Measurements from ENCODE around the gene MOB3A. TPM values are rescaled to one million over a fixed set of nuclear protein-coding genes. Genes with fewer than 3 reads are reported as not detected.

The MOB3A gene
- total and polyA plus RNA-seq, 2 of the 13 experiments (the other 11 are each of a cell fraction or from before 2014, with no cell fraction given): 3.5 to 17.8 TPM

- TF ChIP-seq ZNF704 (CRISPR knock-in tag; IDR thresholded peaks at IDR 0.05; ENCODE audit: borderline replicate concordance) (no peak; the same call in 1 of the 2 replicates), U2AF2 (IDR thresholded peaks at IDR 0.05; ENCODE audit: low read depth, low read length) (no peak), POGZ (CRISPR knock-in tag; IDR thresholded peaks at IDR 0.05) (0 out of 2 replicates have a peak, but pooled peaks have one; percentile 33), RFXAP (CRISPR knock-in tag; IDR thresholded peaks at IDR 0.05; ENCODE audit: borderline replicate concordance) (peak; percentile 81; the same call in 1 of the 2 replicates), EEA1 (CRISPR knock-in tag; IDR thresholded peaks at IDR 0.05; ENCODE audit: borderline replicate concordance) (no peak; the same call in 1 of the 2 replicates), ZNF564 (CRISPR knock-in tag; IDR thresholded peaks at IDR 0.05) (no peak), LRRFIP1 (CRISPR knock-in tag; conservative IDR thresholded peaks at IDR 0.05) (no peak), SOX6 (IDR thresholded peaks at IDR 0.05) (no peak), SOX6 (CRISPR knock-in tag; IDR thresholded peaks at IDR 0.05) (peak; percentile 79), ZNF883 (CRISPR knock-in tag; IDR thresholded peaks at IDR 0.05; ENCODE audit: not compliant biosample characterization) (no peak), PRMT3 (CRISPR knock-in tag; IDR thresholded peaks at IDR 0.05; ENCODE audit: borderline replicate concordance, low read depth) (no peak), CCAR2 (optimal IDR thresholded peaks at IDR 0.05; ENCODE audit: low read depth, low read length) (no peak), BATF2 (CRISPR knock-in tag; IDR thresholded peaks at IDR 0.05) (no peak), PBX2 (CRISPR knock-in tag; IDR thresholded peaks at IDR 0.05) (no peak), ZNF558 (CRISPR knock-in tag; IDR thresholded peaks at IDR 0.05; ENCODE audit: borderline replicate concordance) (peak; percentile 72; the same call in 1 of the 2 replicates), SALL1 (CRISPR knock-in tag; IDR thresholded peaks at IDR 0.05) (peak; percentile 57), ZFY (CRISPR knock-in tag; IDR thresholded peaks at IDR 0.05) (peak; percentile 80), SIN3B (IDR thresholded peaks at IDR 0.05; ENCODE audit: low read length) (no peak), ZBTB8A (CRISPR knock-in tag; IDR thresholded peaks at IDR 0.05; ENCODE audit: borderline replicate concordance, low read depth) (no peak), BRCA1 (CRISPR knock-in tag; IDR thresholded peaks at IDR 0.05) (no peak; the same call in 1 of the 2 replicates), SAFB2 (CRISPR knock-in tag; IDR thresholded peaks at IDR 0.05; ENCODE audit: borderline replicate concordance, low read depth) (no peak), NFYC (CRISPR knock-in tag; IDR thresholded peaks at IDR 0.05) (no peak), HDAC6 (IDR thresholded peaks at IDR 0.05; ENCODE audit: low read depth, low read length) (no peak)
Observed at GRCh38 chr19:2059422-2060201, 36.5 kb downstream of the MOB3A start (continued).

All from HepG2 (cell line).